Fibroblast of skin of right quadriceps (primary cell): Measurements from ENCODE around the gene CSNK1E.
"Not testable (repeated sequence)": the region's sequence is repeated elsewhere in the genome, so short reads cannot be mapped to it uniquely, and the experiment has no call there.

Experiments
- DNase-seq: peaks from one replicate; pipeline ENCODE4 v3.0.0-alpha.2; 2013

The CSNK1E gene

GRCh38 chr22:38317122-38317994 lies at the start of gene CSNK1E:
TSS of gene CSNK1E (minus strand) at chr22:38317433. CDS start at chr22:38314157, 3,276 bp downstream.
- DNase-seq, result peak; percentile 73

GRCh38 chr22:38365829-38366228 lies 48.6 kb upstream of the CSNK1E start:
- not testable (repeated sequence) for DNase-seq

DNA sequence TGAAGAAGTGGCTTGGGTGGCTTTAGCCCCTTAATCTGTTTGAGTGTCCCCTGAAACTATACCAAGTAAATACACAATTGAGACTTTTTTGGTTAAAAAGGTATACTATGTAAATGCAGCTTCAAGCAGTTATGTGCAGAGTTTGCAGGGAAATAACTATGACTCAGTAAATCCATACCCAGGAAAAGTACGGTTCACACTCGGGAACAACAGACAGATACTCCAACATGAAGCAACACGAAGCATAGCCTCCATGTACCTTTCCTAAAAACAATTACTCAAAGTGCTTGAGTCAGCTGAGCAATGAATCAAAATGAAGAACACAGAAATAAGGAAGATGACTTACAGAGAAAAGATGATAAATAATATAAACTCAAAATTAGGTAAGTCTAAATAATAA lies 47.9 kb upstream of the CSNK1E start:
- not testable (repeated sequence) for DNase-seq

GRCh38 chr22:38360560-38360959 lies 43.3 kb upstream of the CSNK1E start:
- not testable (repeated sequence) for DNase-seq

GRCh38 chr22:38359817-38360216 lies 42.6 kb upstream of the CSNK1E start:
- DNase-seq, result not testable (repeated sequence)

- DNase-seq, result not testable (repeated sequence)
Observed at GRCh38 chr22:38357971-38358370, 40.7 kb upstream of the CSNK1E start.

DNA sequence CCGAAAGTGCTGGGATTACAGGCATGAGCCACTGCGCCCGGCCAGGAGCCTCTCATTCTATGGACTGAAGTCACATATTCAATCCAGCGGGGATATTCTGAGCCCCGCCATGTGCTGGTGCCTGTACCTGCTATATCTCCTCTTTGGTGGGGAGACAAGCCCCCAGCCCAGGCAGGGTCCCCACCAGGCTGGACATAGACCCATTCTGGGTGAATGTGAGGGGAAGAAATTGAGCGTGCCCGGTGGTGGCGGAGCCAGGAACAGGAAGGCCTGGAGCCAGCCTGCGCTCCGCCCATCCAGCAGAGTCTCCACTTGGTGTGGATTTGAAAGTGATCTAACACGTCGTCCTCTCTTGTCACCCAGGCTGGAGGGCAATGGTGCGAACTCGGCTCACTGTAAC lies 38.0 kb upstream of the CSNK1E start:
- DNase-seq, result no peak

DNA sequence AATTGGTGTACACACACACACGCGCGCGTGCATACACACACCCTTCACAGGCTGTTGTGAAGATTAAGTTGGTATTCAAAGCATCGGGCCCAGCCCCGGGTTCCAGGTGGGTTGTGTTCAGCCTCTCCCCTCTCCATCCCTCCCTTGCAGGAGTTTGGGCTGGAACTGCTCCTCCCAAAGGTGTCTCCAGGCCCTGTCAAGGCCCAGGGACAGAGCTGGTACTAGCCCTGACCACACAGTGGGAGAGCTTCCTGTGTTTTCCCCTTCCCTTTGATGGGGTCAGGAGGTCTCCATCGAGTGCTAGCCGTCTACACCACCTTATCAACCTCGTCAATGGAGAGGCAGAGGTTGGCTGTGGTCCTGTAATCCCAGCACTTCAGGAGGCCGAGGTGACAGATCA lies 36.5 kb upstream of the CSNK1E start:
- DNase-seq, result no peak

DNA sequence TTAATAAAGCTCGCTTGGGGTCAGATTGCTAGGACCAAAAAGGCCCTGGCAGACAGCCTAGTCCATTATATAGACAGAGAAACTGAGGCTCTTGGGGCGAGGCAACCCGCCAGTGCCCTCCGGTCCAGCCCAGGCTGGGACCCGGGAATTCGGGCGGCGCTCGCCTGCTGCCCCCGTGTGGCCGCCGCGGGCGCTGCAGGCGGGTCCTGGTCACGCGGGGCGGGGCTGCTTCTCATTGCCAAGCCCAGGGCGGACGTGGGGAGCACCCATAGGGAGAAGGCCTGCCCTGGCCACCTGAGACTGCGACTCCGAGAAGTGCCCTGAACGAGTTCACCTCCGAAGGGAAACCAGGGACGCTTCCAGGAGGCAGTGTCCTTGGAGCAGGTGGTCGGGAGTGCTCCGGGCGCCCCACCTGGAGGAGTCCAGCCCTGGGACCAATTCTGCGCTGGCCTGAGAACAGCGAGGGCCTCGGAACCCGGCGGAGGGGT lies 36.0 kb upstream of the CSNK1E start:
- peak; percentile 43 for DNase-seq

- no peak for DNase-seq
Observed at GRCh38 chr22:38352436-38352835, 35.2 kb upstream of the CSNK1E start.

- DNase-seq, result no peak
Observed at GRCh38 chr22:38350444-38351359, 33.5 kb upstream of the CSNK1E start.

- no peak for DNase-seq
Observed at GRCh38 chr22:38348751-38349496, 31.7 kb upstream of the CSNK1E start.

DNA sequence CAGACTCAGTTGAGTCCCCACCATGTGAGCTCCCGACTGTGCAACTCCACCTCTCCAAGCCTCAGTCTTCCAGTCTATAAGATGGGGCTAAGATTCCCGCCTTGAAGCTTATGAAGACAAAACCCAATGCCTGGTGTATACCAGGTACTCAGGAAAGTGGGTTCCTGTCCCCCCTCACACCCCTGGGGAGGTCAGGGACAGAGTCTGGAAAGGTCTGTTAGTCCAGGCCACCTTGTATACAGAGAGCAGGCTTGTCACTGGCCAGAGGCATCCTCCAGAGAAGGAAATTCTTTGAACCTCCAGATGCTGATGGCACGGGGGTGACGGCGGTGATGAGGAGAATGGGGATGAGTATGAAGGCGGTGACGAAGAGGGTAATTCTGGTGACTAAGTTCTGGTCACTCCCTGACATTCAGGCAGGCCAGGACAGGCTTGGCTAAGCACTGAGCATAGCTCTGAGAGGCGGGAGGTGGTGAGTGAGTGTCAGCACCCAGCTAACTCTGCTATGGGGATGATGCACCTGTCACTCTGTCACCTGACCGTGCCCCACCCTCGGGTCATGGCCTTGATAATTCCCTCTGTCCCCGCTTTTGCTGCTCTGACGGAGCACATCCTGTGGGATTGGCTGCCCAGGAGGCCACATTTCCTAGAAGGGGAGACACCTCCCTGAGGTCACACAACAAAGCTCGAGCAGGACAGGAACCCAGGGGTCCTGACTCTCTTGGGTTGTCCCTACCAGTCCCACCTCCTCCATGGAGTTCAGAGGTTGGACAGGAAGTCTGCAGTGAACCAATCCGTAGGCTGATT lies 30.9 kb upstream of the CSNK1E start:
- no peak for DNase-seq

DNA sequence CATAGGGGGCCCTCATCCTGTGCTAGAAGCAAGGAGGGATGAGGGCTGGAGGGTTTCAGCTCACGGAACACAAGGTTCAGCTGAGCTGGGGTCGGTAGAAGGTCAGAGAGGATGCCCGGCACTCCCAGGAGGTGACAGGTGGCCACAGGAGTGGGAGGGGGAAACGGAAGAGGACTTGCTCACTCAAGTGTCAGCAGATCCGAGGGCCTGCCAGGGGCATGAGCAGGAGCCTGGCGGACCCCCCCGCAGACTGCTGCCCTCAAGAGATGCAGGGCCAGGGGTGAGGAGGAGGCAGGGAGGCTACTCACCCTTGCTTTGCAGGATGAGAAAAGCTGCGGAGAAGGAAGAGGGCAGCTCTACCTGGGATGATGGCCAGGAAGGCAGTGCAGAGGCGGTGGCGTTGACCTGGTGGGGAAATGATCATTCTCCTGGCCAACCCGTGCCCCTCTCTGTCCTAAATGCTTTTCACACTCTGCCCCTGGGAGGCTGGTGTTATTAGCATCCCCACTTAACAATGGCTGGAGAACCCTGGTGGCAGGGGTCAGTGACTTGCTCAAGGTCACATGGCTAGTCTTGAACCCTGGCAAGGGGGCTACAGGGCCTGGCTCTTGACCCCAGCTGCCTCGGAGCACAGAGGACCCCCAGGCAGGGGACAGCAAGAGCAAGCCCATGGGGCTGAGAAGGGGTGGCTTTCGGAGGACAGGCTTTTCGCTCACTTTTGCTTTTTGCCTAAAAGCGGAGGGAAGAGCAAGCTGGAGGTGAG lies 30.1 kb upstream of the CSNK1E start:
- DNase-seq, result no peak

DNA sequence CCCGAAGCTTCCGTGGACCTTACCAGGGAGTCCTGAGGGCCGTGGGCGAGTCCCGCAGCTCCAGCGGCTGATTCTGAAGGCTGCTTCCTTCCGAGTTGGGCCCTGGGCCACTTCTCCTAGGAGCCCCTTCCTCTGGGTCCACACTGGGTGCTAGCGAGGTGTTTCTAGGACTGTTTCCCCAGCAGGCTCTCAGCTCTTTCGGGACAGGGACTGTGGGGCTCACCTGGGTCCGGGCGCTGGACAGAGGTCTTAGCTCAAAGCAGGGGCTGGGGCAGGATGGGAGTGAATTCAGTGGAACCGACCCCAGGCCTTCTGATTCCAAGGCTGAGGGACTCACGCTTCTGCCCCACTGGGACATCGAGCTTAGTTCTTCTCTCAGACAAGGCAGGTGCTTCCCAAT lies 29.3 kb upstream of the CSNK1E start:
- DNase-seq, result no peak

GRCh38 chr22:38345782-38346181 lies 28.5 kb upstream of the CSNK1E start:
- DNase-seq, result no peak

- DNase-seq, result not testable (repeated sequence)
Observed at GRCh38 chr22:38339893-38340292, 22.7 kb upstream of the CSNK1E start.

- DNase-seq, result no peak
Observed at GRCh38 chr22:38338772-38339379, 21.6 kb upstream of the CSNK1E start.

GRCh38 chr22:38336699-38337098 lies 19.5 kb upstream of the CSNK1E start:
- no peak for DNase-seq

DNA sequence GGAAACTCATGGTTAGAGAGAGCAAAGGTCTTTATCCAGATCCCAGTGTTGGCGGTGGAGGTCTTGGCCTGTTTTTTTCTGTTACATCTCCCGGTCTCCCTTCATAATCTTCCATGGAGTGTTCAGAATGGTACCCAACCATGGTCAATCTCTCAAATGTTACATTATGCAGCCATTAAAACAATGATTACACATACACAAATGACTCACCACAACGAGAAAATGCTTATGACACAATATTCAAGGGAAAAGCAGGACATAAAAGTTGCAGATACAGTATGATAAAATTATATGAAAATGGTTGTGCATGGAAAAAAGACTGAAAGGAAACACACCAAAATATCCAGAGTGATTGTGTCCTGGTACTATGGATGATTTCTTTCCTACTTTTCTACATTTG lies 17.8 kb upstream of the CSNK1E start:
- no peak for DNase-seq

DNA sequence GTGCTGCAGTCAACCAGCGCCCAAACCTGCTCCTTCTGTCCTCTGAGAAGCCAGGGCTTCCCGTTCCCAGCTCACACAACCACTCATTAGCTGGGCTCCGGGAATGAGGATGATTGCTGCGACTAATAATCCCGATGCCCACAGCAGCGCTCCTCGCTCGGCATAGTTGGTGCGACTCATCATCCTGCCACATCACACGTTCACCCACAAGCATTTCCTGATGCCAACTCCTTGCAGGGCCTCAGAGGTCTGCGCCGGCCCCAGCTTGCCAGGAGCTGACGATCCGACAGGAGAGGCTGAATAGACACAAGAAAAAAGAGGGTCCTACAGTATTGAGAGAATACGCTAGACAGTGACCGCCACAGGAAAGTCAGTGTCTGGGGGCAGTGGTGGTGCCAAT lies 10.6 kb upstream of the CSNK1E start:
- peak; percentile 78 for DNase-seq
